IMR-90 (cell line): Measurements from ENCODE around the gene SYCE3. TPM values are rescaled to one million over a fixed set of nuclear protein-coding genes. Genes with fewer than 3 reads are reported as not detected.

ENCODE experiments used
- ATAC-seq: fragments of 200-7000 bp; cut with Tn5 transposase; 2 replicates; pipeline ENCODE4 v1.9.1; 2020; ENCODE audit warnings: low read depth, mild to moderate bottlenecking, moderate library complexity
- BruUV-seq: library from RNA; stranded (reverse); fragments of 400-500 nt; replicated peaks from 2 replicates; lab custom pipeline; 2021; lab: Mats Ljungman, UMichigan
- CTCF ChIA-PET: fragments of 300-600 bp; formaldehyde crosslinking; extraction: SDS; loops from one replicate; lab custom pipeline; 2021; ENCODE audit warnings: antibody characterized with exemption; lab: Yijun Ruan, JAX
- POLR2A ChIA-PET: fragments of 300-600 bp; sonication (Branson Sonifier 250); formaldehyde crosslinking; loops from one replicate; lab custom pipeline; 2022; ENCODE audit warnings: antibody characterized with exemption; ENCODE audit not compliant: unreplicated experiment; lab: Charles Lee
- DNase-seq: peaks from one replicate; pipeline ENCODE4 v3.0.0; 2013
- H2AFZ ChIP-seq: replicated peaks from 2 replicates; pipeline ENCODE3; 2013; ENCODE audit warnings: low read length, mild to moderate bottlenecking; ENCODE audit not compliant: poor library complexity
- H2AK5ac ChIP-seq: 2 replicates; pipeline ENCODE4 v1.6.1; 2013; ENCODE audit warnings: low read depth, low read length, inconsistent platforms
- H2AK9ac ChIP-seq: replicated peaks from 2 replicates; pipeline ENCODE3; 2013; ENCODE audit warnings: mild to moderate bottlenecking, low read depth, low read length, moderate library complexity; ENCODE audit not compliant: poor library complexity
- H2BK120ac ChIP-seq: 2 replicates; pipeline ENCODE4 v1.6.1; 2013; ENCODE audit warnings: low read depth, low read length, inconsistent platforms
- H2BK15ac ChIP-seq: 3 replicates; pipeline ENCODE4 v1.6.1; 2013; ENCODE audit warnings: low read depth, low read length, inconsistent platforms
- H2BK20ac ChIP-seq: 2 replicates; pipeline ENCODE4 v1.6.1; 2013; ENCODE audit warnings: low read depth, mild to moderate bottlenecking, inconsistent platforms, low read length, moderate library complexity
- H2BK5ac ChIP-seq: 2 replicates; pipeline ENCODE4 v1.6.1; 2013; ENCODE audit warnings: mild to moderate bottlenecking, low read depth, low read length, inconsistent platforms; ENCODE audit not compliant: poor library complexity, severe bottlenecking
- H3K14ac ChIP-seq: replicated peaks from 2 replicates; pipeline ENCODE4 v1.6.1; 2013; ENCODE audit warnings: low read depth, low read length, inconsistent platforms
- H3K18ac ChIP-seq: 2 replicates; pipeline ENCODE4 v1.6.1; 2013; ENCODE audit warnings: low read depth, low read length, control low read depth
- H3K23ac ChIP-seq: 2 replicates; pipeline ENCODE4 v1.6.1; 2013; ENCODE audit warnings: low read depth, low read length, inconsistent platforms
- H3K27ac ChIP-seq: 2 replicates; pipeline ENCODE4 v1.5.1; 2013; ENCODE audit warnings: mild to moderate bottlenecking, control low read depth, low read length; ENCODE audit not compliant: insufficient read depth
- H3K27me3 ChIP-seq: 2 replicates; pipeline ENCODE4 v1.6.1; 2013; ENCODE audit warnings: low read length; ENCODE audit not compliant: control insufficient read depth, insufficient read depth
- H3K36me3 ChIP-seq: 2 replicates; pipeline ENCODE4 v1.6.1; 2013; ENCODE audit warnings: low read length, mixed read lengths; ENCODE audit not compliant: control insufficient read depth, insufficient read depth
- H3K4ac ChIP-seq: 2 replicates; pipeline ENCODE4 v1.6.1; 2013; ENCODE audit warnings: low read depth, low read length, inconsistent platforms
- H3K4me1 ChIP-seq: 2 replicates; pipeline ENCODE4 v1.6.1; 2013; ENCODE audit warnings: low read length, mixed read lengths; ENCODE audit not compliant: control insufficient read depth, insufficient read depth
- H3K4me2 ChIP-seq: 2 replicates; pipeline ENCODE4 v1.6.1; 2013; ENCODE audit warnings: low read depth, mild to moderate bottlenecking, control low read depth, low read length, moderate library complexity
- H3K4me3 ChIP-seq: 2 replicates; pipeline ENCODE4 v1.5.1; 2013; ENCODE audit warnings: low read depth, mild to moderate bottlenecking, control low read depth, low read length, moderate library complexity; ENCODE audit not compliant: insufficient read depth
- H3K56ac ChIP-seq: 2 replicates; pipeline ENCODE4 v1.6.1; 2013; ENCODE audit warnings: low read length, inconsistent platforms; ENCODE audit not compliant: insufficient read depth; ENCODE audit errors: extremely low read depth
- H3K79me1 ChIP-seq, 2 experiments: 2 replicates each; pipeline ENCODE4 v1.6.1; 2013; ENCODE audit warnings: low read length in 2 of 2, inconsistent platforms in 1 of 2, low read depth in 1 of 2
- H3K9ac ChIP-seq: 2 replicates; pipeline ENCODE4 v1.6.1; 2013; ENCODE audit warnings: low read depth, low read length, control low read depth
- H3K9me1 ChIP-seq: 2 replicates; pipeline ENCODE4 v1.6.1; 2013; ENCODE audit warnings: low read length, inconsistent platforms; ENCODE audit not compliant: insufficient read depth
- H3K9me3 ChIP-seq: 2 replicates; pipeline ENCODE4 v1.6.1; 2013; ENCODE audit warnings: low read length; ENCODE audit not compliant: control insufficient read depth, insufficient read depth
- H4K20me1 ChIP-seq: 2 replicates; pipeline ENCODE4 v1.6.1; 2013; ENCODE audit warnings: low read length, inconsistent platforms; ENCODE audit not compliant: insufficient read depth
- H4K5ac ChIP-seq: 2 replicates; pipeline ENCODE4 v1.6.1; 2013; ENCODE audit warnings: mild to moderate bottlenecking, low read depth, low read length, control low read depth
- H4K8ac ChIP-seq, 2 experiments: 2 replicates each; pipeline ENCODE4 v1.6.1; 2013; ENCODE audit warnings: low read depth in 2 of 2, low read length in 2 of 2, control low read depth in 1 of 2, inconsistent platforms in 1 of 2
- H4K91ac ChIP-seq: 2 replicates; pipeline ENCODE4 v1.6.1; 2013; ENCODE audit warnings: low read depth, low read length, inconsistent platforms; ENCODE audit not compliant: insufficient read depth
- BHLHE40 ChIP-seq: fragments of 150-350 bp; IDR thresholded peaks from 2 replicates; pipeline ENCODE4 v1.6.1; 2016; ENCODE audit warnings: mild to moderate bottlenecking, low read depth, low read length
- CEBPB ChIP-seq: IDR thresholded peaks from 2 replicates; pipeline ENCODE4 v1.6.1; 2012; ENCODE audit warnings: low read depth, low read length, improper control_type of control experiment
- CHD1 ChIP-seq: IDR thresholded peaks from 2 replicates; pipeline ENCODE4 v1.6.1; 2012; ENCODE audit warnings: low read depth, low read length, improper control_type of control experiment
- FOS ChIP-seq: fragments of 150-350 bp; IDR thresholded peaks from 2 replicates; pipeline ENCODE4 v1.6.1; 2016; ENCODE audit warnings: low read depth, low read length
- MAFK ChIP-seq: IDR thresholded peaks from 2 replicates; pipeline ENCODE4 v1.6.1; 2012; ENCODE audit warnings: low read depth, low read length, improper control_type of control experiment
- MXI1 ChIP-seq: IDR thresholded peaks from 2 replicates; pipeline ENCODE4 v1.6.1; 2012; ENCODE audit warnings: low read depth, mild to moderate bottlenecking, low read length, moderate library complexity, borderline replicate concordance
- POLR2A ChIP-seq: IDR thresholded peaks from 2 replicates; pipeline ENCODE4 v1.6.1; 2012; ENCODE audit warnings: mild to moderate bottlenecking, low read depth, low read length
- RAD21 ChIP-seq: IDR thresholded peaks from 2 replicates; pipeline ENCODE4 v1.6.1; 2012; ENCODE audit warnings: low read length, improper control_type of control experiment
- RCOR1 ChIP-seq: IDR thresholded peaks from 2 replicates; pipeline ENCODE4 v1.6.1; 2012; ENCODE audit warnings: mild to moderate bottlenecking, low read length, improper control_type of control experiment; ENCODE audit not compliant: insufficient replicate concordance
- RFX5 ChIP-seq: IDR thresholded peaks from 2 replicates; pipeline ENCODE4 v1.8.0; 2012; ENCODE audit warnings: low read depth, mild to moderate bottlenecking, low read length, moderate library complexity
- SMC3 ChIP-seq: fragments of 150-350 bp; IDR thresholded peaks from 2 replicates; pipeline ENCODE4 v1.6.1; 2016; ENCODE audit warnings: low read depth, mild to moderate bottlenecking, antibody characterized with exemption, low read length, moderate library complexity
- WGBS, 2 experiments: methylation state at CpG; one replicate each; pipeline versions ENCODE4 v1.1.5 to v1.1.7; 2013; ENCODE audit warnings: missing lambda C conversion rate in 2 of 2; ENCODE audit not compliant: insufficient read length in 1 of 2; ENCODE audit errors: extremely low coverage in 2 of 2; 5-methylcytosine and 5-hydroxymethylcytosine counted together
- dilution Hi-C: fragments of 300-500 bp; cut with HindIII; formaldehyde crosslinking; loops from one replicate; pipeline ENCODE4 v1.14.3; 2018; ENCODE audit warnings: low sequenced_read_pairs; ENCODE audit not compliant: unreplicated experiment
- in situ Hi-C: fragments of 300-500 bp; cut with MboI; formaldehyde crosslinking; loops from 3 replicates; pipeline ENCODE4 v1.14.3; 2019; ENCODE audit warnings: low sequenced_read_pairs, inconsistent platforms, mixed read lengths
- intact Hi-C: fragments of 100-400 bp; cut with micrococcal nuclease; formaldehyde crosslinking; loops from 2 replicates; pipeline ENCODE4 v1.10.0; 2022
- polyA plus RNA-seq, 3 experiments: library from polyadenylated mRNA; depleted of rRNA; stranded (reverse); fragments of >200 nt; gene quantifications; 2 replicates each; pipeline ENCODE4 v1.2.3, GENCODE V29; 2012; ENCODE audit warnings: low replicate concordance in 1 of 3
- total RNA-seq: library from RNA; depleted of rRNA; stranded (reverse); fragments of >200 nt; gene quantifications from 2 replicates; pipeline ENCODE4 v1.2.3, GENCODE V29; 2012
- TF ChIP-seq, protein P1 (sequence below): fragments of 150-350 bp; IDR thresholded peaks from 2 replicates; pipeline ENCODE4 v1.6.1; 2016; ENCODE audit warnings: low read depth, mild to moderate bottlenecking, low read length, moderate library complexity, borderline replicate concordance
- TF ChIP-seq, protein P2 (sequence below): fragments of 150-350 bp; IDR thresholded peaks from 2 replicates; pipeline ENCODE4 v1.6.1; 2017; ENCODE audit warnings: mild to moderate bottlenecking, antibody characterized with exemption, low read length, low read depth

SYCE3 gene
- total and polyA plus RNA-seq, 2 of the 4 experiments (the other 2 are of a cell fraction), result not detected

DNA sequence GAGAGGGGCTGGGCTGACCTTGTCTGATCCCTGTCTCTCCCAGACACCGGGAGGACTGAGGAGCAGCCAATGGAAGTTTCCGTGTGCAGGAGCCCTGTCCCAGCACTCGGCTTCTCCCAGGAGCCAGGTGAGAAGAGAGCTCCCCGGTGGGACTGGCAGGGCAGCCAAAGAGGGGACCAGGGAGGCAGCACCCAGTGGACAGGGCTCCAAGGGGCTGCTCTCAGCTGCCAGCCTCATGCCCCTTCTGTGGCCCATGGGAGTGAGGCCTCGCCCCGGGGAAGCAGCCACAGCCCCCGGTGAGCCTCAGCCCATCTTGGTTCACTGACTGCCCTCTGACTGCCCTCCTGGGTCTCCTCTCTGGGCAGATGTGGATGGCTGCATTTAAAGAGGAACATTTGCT is 44.1 kb downstream of the SYCE3 start:
- Histone ChIP-seq H3K23ac (no peak overlapping the region), H3K4me3 (no peak overlapping the region), H3K27me3 (no peaks in the 10 kb centered on the region), H3K14ac (no peak overlapping the region), H2AK9ac (no peak overlapping the region), H2AFZ (no peak overlapping the region), H4K5ac (no peak overlapping the region), H3K9ac (no peak overlapping the region), H4K8ac (no peak overlapping the region), H3K4me2 (no peak overlapping the region), H2BK15ac (no peak overlapping the region), H3K9me1 (no peaks in the 10 kb centered on the region), H3K18ac (no peak overlapping the region), H3K4ac (no peak overlapping the region), H3K36me3 (peaks cover 45% of the 10 kb centered on the region), H3K27ac (no peak overlapping the region), H2BK5ac (no peak overlapping the region), H3K56ac (no peak overlapping the region), H3K79me1 (peaks cover 20 to 47% of the 10 kb centered on the region in 2 experiments), H2BK120ac (no peak overlapping the region), H2BK20ac (no peak overlapping the region), H4K91ac (no peak overlapping the region), H2AK5ac (no peak overlapping the region), H3K4me1 (no peaks in the 10 kb centered on the region), H3K9me3 (no peaks in the 10 kb centered on the region), H4K20me1 (peaks cover 11% of the 10 kb centered on the region)
- TF ChIP-seq, protein P1, sequence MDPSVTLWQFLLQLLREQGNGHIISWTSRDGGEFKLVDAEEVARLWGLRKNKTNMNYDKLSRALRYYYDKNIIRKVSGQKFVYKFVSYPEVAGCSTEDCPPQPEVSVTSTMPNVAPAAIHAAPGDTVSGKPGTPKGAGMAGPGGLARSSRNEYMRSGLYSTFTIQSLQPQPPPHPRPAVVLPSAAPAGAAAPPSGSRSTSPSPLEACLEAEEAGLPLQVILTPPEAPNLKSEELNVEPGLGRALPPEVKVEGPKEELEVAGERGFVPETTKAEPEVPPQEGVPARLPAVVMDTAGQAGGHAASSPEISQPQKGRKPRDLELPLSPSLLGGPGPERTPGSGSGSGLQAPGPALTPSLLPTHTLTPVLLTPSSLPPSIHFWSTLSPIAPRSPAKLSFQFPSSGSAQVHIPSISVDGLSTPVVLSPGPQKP, result no peak
- TF ChIP-seq RAD21, result no peak
- TF ChIP-seq MAFK, result no peak
- TF ChIP-seq MXI1, result no peak
- no peak for TF ChIP-seq SMC3
- no peak for TF ChIP-seq POLR2A
- no peak for TF ChIP-seq CEBPB
- TF ChIP-seq CHD1, result no peak
- TF ChIP-seq RCOR1, result no peak
- TF ChIP-seq, protein P2, sequence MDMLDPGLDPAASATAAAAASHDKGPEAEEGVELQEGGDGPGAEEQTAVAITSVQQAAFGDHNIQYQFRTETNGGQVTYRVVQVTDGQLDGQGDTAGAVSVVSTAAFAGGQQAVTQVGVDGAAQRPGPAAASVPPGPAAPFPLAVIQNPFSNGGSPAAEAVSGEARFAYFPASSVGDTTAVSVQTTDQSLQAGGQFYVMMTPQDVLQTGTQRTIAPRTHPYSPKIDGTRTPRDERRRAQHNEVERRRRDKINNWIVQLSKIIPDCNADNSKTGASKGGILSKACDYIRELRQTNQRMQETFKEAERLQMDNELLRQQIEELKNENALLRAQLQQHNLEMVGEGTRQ, result no peak
- no peak for TF ChIP-seq BHLHE40
- no peak for TF ChIP-seq RFX5
- no peak for TF ChIP-seq FOS
- in situ Hi-C loops, result no loop called here
- BruUV-seq, result no TSS peak
- intact Hi-C loops, result no loop called here
- ChIA-PET CTCF (no interaction called here), POLR2A (no interaction called here)
- WGBS, 2 experiments, result 100% methylated on average over 2 of the region's 7 CpGs; no CpG with 5 or more reads in 1 of the 2 experiments
- no peak for ATAC-seq
- DNase-seq, result no peak
- dilution Hi-C loops, result no loop called here
